ENCODE data around the gene SLIT3. TPM values are rescaled to one million over a fixed set of nuclear protein-coding genes. Genes with fewer than 3 reads are reported as not detected.

SLIT3 gene
- total RNA-seq, 1 donor from 2014 or later: 52.8 TPM

DNA sequence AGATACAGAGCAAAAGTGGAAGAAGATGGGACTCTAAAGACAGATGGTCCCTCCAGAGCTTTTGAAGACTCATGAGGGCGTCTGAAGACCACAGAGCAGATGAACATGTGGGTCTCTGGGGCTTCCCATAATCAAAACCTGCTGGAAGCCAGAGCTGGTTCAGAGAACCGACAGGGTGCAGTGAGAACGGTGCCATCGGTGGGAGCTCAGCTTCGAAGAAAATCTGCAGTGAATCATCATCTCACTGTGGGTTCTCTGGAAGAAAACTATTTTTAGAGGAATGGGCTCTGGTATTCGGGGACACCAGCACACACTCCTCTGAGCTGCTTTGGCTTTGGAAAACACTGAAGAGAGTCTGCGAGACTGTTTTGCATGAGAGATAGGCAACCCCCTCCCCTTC is 499.4 kb downstream of the SLIT3 start:
- Histone ChIP-seq H3K27me3 (no peaks in the 10 kb centered on the region), H3K27ac (no peak overlapping the region), H3K4me1 (no peaks in the 10 kb centered on the region), H3K9me3 (no peaks in the 10 kb centered on the region), H3K4me3 (no peak overlapping the region), H3K36me3 (no peaks in the 10 kb centered on the region)
- DNase-seq (ENCODE audit: extremely low spot score in 2 of 2): no peak
- intact Hi-C loops (cut with DNase I): no loop called here
- no peak for TF ChIP-seq POLR2A (IDR thresholded peaks at IDR 0.05)
- TF ChIP-seq POLR2AphosphoS5 (IDR thresholded peaks at IDR 0.05; ENCODE audit: insufficient read depth in 1 of 2, low read depth in 1 of 2): no peak
- TF ChIP-seq, protein P1, sequence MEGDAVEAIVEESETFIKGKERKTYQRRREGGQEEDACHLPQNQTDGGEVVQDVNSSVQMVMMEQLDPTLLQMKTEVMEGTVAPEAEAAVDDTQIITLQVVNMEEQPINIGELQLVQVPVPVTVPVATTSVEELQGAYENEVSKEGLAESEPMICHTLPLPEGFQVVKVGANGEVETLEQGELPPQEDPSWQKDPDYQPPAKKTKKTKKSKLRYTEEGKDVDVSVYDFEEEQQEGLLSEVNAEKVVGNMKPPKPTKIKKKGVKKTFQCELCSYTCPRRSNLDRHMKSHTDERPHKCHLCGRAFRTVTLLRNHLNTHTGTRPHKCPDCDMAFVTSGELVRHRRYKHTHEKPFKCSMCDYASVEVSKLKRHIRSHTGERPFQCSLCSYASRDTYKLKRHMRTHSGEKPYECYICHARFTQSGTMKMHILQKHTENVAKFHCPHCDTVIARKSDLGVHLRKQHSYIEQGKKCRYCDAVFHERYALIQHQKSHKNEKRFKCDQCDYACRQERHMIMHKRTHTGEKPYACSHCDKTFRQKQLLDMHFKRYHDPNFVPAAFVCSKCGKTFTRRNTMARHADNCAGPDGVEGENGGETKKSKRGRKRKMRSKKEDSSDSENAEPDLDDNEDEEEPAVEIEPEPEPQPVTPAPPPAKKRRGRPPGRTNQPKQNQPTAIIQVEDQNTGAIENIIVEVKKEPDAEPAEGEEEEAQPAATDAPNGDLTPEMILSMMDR (IDR thresholded peaks at IDR 0.05): no peak

DNA sequence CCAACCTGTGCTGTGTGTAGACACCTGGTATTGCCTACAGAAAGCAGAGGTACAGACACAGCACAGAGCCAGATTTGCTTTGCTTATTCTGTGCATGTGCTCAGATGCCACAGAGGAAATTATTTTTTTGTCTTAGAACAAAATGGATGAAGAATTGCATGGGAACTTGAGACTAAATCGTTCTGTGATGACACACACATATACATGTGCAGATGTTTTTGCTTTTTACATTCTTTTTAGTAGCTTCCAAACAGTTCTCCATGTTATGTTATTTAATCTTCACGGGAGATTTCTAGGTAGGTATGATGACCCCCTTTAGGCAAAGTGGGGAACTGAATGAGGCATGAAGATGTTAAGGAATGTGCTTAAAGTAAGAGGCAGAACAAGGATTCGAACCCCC is 500.2 kb downstream of the SLIT3 start:
- H3K4me3 ChIP-seq: no peak overlapping the region
- no peaks in the 10 kb centered on the region for H3K36me3 ChIP-seq
- no peaks in the 10 kb centered on the region for H3K9me3 ChIP-seq
- H3K27me3 ChIP-seq: no peaks in the 10 kb centered on the region
- no peak overlapping the region for H3K27ac ChIP-seq
- no peaks in the 10 kb centered on the region for H3K4me1 ChIP-seq
- intact Hi-C loops (cut with DNase I): no loop called here
- DNase-seq (ENCODE audit: extremely low spot score in 2 of 2): no peak
- TF ChIP-seq POLR2A (IDR thresholded peaks at IDR 0.05) (no peak), POLR2AphosphoS5 (IDR thresholded peaks at IDR 0.05; ENCODE audit: insufficient read depth in 1 of 2, low read depth in 1 of 2) (no peak)
- TF ChIP-seq, protein P1 (IDR thresholded peaks at IDR 0.05): no peak

GRCh38 chr5:168798065-168799023 is 502.6 kb downstream of the SLIT3 start:
- TF ChIP-seq POLR2A (IDR thresholded peaks at IDR 0.05) (no peak), POLR2AphosphoS5 (IDR thresholded peaks at IDR 0.05; ENCODE audit: insufficient read depth in 1 of 2, low read depth in 1 of 2) (no peak)
- TF ChIP-seq, protein P1 (IDR thresholded peaks at IDR 0.05): no peak
- H3K9me3 ChIP-seq: no peaks in the 10 kb centered on the region
- H3K36me3 ChIP-seq: no peaks in the 10 kb centered on the region
- H3K4me3 ChIP-seq: no peak overlapping the region
- no peak overlapping the region for H3K27ac ChIP-seq
- intact Hi-C loops (cut with DNase I): no loop called here
- H3K4me1 ChIP-seq: peaks cover 13% of the 10 kb centered on the region
- H3K27me3 ChIP-seq: no peaks in the 10 kb centered on the region
- DNase-seq (ENCODE audit: extremely low spot score in 2 of 2): no peak

DNA sequence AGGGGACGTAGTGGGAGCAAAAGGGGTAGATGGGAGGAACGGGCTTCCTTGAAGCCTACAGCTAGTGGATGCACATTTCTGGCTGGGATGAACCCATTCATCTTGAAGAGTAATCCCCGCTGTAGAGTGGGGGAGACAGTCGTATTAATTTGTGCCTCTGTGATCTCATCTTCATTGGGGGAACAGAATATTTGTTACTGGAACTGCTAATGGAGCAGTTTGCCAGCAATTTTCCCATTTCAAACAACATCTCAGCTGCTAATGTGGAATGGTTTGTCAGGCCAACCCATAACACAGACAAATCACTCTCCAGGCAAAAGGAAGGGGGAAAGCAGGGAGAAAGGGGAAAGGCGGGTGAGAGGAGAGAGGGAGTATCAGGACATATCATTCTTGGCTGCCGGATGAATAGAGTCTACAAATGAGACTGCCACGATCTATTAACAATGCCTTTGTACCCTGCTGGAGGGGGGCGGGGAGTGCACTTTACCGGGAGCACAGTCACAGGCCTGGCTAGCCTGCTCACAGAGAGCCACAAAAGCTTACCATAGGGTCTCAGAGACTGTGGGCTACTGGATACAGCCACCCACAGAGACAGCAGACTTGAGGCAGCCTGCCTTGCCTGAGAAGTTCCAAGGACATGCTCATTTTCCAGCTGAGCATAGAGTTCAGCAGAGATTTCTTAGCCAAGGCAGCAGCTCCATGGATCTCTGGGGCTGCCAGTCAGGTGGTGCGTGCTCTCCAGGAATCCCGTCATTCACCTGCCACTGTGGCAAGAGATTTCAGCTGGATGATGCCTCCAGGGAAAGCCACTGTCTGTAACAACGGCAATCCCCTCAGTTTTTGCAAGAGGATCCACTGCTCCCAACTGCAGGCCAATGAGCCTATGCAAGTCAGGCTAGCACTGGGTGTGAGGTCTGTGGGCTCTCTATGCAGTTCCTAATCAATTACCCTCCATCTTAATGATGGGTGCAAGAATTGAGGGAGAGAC is 504.1 kb downstream of the SLIT3 start:
- intact Hi-C loops (cut with DNase I): no loop called here
- Histone ChIP-seq H3K4me1 (peaks cover 13% of the 10 kb centered on the region), H3K27me3 (no peaks in the 10 kb centered on the region), H3K27ac (no peak overlapping the region), H3K4me3 (no peak overlapping the region), H3K9me3 (no peaks in the 10 kb centered on the region), H3K36me3 (no peaks in the 10 kb centered on the region)
- no peak for DNase-seq (ENCODE audit: extremely low spot score in 2 of 2)
- TF ChIP-seq POLR2AphosphoS5 (IDR thresholded peaks at IDR 0.05; ENCODE audit: insufficient read depth in 1 of 2, low read depth in 1 of 2): no peak

- peaks cover 13% of the 10 kb centered on the region for H3K4me1 ChIP-seq
- intact Hi-C loops (cut with DNase I): no loop called here
- no peak for DNase-seq (ENCODE audit: extremely low spot score in 2 of 2)
- no peak overlapping the region for H3K27ac ChIP-seq
- no peaks in the 10 kb centered on the region for H3K36me3 ChIP-seq
- TF ChIP-seq, protein P1 (IDR thresholded peaks at IDR 0.05): no peak
- TF ChIP-seq POLR2AphosphoS5 (IDR thresholded peaks at IDR 0.05; ENCODE audit: insufficient read depth in 1 of 2, low read depth in 1 of 2) (no peak), POLR2A (IDR thresholded peaks at IDR 0.05) (no peak)
- H3K27me3 ChIP-seq: no peaks in the 10 kb centered on the region
- H3K4me3 ChIP-seq: no peak overlapping the region
- no peaks in the 10 kb centered on the region for H3K9me3 ChIP-seq
Measured at GRCh38 chr5:168796000-168796399, 504.9 kb downstream of the SLIT3 start.
